ENCODE measurements around the gene TMEM190.
"Not testable (repeated sequence)": the region's sequence is repeated elsewhere in the genome, so short reads cannot be mapped to it uniquely, and the experiment has no call there.

Gene TMEM190

GRCh38 chr19:55391702-55392615 lies 15.3 kb downstream of the TMEM190 start:
- no peak for DNase-seq (ENCODE audit: low spot score)

GRCh38 chr19:55392820-55393761 lies 16.5 kb downstream of the TMEM190 start:
- DNase-seq (ENCODE audit: low spot score) = no peak

- no peak for DNase-seq (ENCODE audit: low spot score)
These were observed 21.7 kb downstream of the TMEM190 start for GRCh38 chr19:55398200-55398925.

- peak; percentile 62 for DNase-seq (ENCODE audit: low spot score)
These were observed 23.9 kb downstream of the TMEM190 start for GRCh38 chr19:55400281-55401087.

GRCh38 chr19:55401390-55401789 lies 24.8 kb downstream of the TMEM190 start:
- DNase-seq (ENCODE audit: low spot score) = not testable (repeated sequence)

GRCh38 chr19:55402509-55402908 lies 25.9 kb downstream of the TMEM190 start:
- no peak for DNase-seq (ENCODE audit: low spot score)

GRCh38 chr19:55405638-55406037 lies 29.0 kb downstream of the TMEM190 start:
- no peak for DNase-seq (ENCODE audit: low spot score)

- no peak for DNase-seq (ENCODE audit: low spot score)
These were observed 29.6 kb downstream of the TMEM190 start for GRCh38 chr19:55406091-55406825.

- peak; percentile 65 for DNase-seq (ENCODE audit: low spot score)
These were observed 30.4 kb downstream of the TMEM190 start for GRCh38 chr19:55406826-55407549.

- not testable (repeated sequence) for DNase-seq (ENCODE audit: low spot score)
These were observed 30.8 kb downstream of the TMEM190 start, which contains the start of gene UBE2S for GRCh38 chr19:55407550-55407799. UBE2S (minus strand) TSS chr19:55407788; CDS start chr19:55407589, 199 bp downstream.

- peak; percentile 99 for DNase-seq (ENCODE audit: low spot score)
These were observed 31.3 kb downstream of the TMEM190 start for GRCh38 chr19:55407800-55408532.

- DNase-seq (ENCODE audit: low spot score) = no peak
These were observed 31.9 kb downstream of the TMEM190 start for GRCh38 chr19:55408533-55408872.

GRCh38 chr19:55409179-55409578 lies 32.6 kb downstream of the TMEM190 start:
- not testable (repeated sequence) for DNase-seq (ENCODE audit: low spot score)

- no peak for DNase-seq (ENCODE audit: low spot score)
These were observed 33.5 kb downstream of the TMEM190 start for GRCh38 chr19:55410168-55410567.

GRCh38 chr19:55418185-55418584 lies 41.6 kb downstream of the TMEM190 start:
- DNase-seq (ENCODE audit: low spot score) = peak; percentile 86

GRCh38 chr19:55419103-55419502 lies 42.5 kb downstream of the TMEM190 start:
- no peak for DNase-seq (ENCODE audit: low spot score)

GRCh38 chr19:55419624-55420236 lies 43.1 kb downstream of the TMEM190 start:
- DNase-seq (ENCODE audit: low spot score) = no peak

GRCh38 chr19:55421281-55421680 lies 44.7 kb downstream of the TMEM190 start:
- DNase-seq (ENCODE audit: low spot score) = not testable (repeated sequence)

Data from D341Med (cell line).